B cell (primary cell): Measurements from ENCODE around the gene NOL3.

ENCODE experiments used
- EZH2 ChIP-seq: IDR thresholded peaks from 2 replicates; pipeline ENCODE4 v1.6.1; 2012; ENCODE audit warnings: borderline replicate concordance, low read depth, mild to moderate bottlenecking, moderate library complexity, low read length; ENCODE audit not compliant: insufficient read depth, poor library complexity, severe bottlenecking
- TF ChIP-seq, protein P1 (sequence below): fragments of 200-600 bp; IDR thresholded peaks from one replicate; pipeline ENCODE4 v1.8.0; 2022; ENCODE audit warnings: antibody characterized with exemption, mild to moderate bottlenecking

DNA sequence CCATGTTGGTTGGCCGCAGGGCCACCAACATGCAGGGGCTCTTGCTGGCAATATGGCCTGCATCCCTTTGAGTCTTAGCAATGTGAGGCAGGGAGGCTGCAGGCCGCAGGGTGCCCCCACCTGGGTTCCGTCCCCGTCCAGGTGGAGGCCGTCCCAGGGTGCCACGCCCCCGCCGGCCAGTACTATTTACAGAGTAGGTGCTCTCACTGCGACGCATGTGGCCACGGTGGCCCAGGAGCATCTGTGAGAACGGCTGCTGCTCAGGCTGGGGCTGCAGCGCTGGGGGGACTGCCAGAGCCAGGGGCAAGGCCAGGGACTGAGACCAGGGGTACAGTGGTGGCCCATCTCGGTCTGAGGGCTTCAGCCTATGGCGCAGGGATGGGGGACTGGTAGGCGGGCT is 9.8 kb downstream of the NOL3 start:
- TF ChIP-seq, protein P1, sequence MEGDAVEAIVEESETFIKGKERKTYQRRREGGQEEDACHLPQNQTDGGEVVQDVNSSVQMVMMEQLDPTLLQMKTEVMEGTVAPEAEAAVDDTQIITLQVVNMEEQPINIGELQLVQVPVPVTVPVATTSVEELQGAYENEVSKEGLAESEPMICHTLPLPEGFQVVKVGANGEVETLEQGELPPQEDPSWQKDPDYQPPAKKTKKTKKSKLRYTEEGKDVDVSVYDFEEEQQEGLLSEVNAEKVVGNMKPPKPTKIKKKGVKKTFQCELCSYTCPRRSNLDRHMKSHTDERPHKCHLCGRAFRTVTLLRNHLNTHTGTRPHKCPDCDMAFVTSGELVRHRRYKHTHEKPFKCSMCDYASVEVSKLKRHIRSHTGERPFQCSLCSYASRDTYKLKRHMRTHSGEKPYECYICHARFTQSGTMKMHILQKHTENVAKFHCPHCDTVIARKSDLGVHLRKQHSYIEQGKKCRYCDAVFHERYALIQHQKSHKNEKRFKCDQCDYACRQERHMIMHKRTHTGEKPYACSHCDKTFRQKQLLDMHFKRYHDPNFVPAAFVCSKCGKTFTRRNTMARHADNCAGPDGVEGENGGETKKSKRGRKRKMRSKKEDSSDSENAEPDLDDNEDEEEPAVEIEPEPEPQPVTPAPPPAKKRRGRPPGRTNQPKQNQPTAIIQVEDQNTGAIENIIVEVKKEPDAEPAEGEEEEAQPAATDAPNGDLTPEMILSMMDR, result no peak
- TF ChIP-seq EZH2, result no peak
